ELF-1 (cell line): ENCODE results near the gene SCNN1B.
A peak's percentile ranks its signal among the peaks of the same experiment; 100 is the strongest.

Source experiments
- DNase-seq: peaks from one replicate; pipeline ENCODE4 v3.0.0-alpha.2; 2016; ENCODE audit warnings: low read depth, low spot score

The SCNN1B gene

GRCh38 chr16:23320693-23321092 is 18.6 kb downstream of the SCNN1B start:
- no peak for DNase-seq

GRCh38 chr16:23321206-23321875 is 19.2 kb downstream of the SCNN1B start:
- no peak for DNase-seq

DNA sequence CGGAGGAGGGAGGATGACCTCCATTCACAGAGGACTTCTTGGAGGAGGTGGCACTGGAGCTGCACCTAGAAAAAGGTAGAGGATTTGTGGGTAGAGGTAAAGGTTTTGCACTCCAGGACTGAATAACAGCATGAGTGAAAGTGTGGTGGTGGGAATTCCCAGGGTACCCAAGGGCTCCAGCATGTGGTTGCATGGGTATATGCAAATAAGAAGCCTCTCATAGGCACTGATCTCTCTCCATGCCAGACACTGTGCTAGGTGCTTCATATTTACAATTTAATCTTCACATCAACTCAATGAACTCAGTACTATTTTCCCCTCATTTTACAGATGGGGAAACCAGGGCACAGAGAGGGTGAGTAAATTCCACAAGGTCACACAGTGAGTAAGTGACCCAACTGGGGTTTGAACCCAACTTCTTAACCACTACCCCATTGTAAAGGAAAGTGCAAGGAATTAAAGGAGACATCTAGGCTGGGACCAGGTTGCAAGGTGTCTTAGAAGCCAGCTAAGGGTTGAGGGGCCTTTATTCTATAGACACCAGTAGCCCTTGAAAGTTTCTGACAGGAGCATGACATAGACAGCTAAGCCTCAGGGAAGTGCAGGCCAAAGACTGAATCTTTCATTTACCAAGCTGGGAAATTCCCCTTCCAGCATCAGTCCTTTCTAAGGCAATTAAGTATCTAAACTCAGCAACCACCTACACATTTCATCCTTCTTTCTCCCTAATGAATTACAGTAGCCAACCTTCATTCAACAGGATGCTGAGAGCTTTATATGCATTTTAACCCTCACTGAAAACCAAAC is 21.3 kb downstream of the SCNN1B start:
- no peak for DNase-seq

GRCh38 chr16:23324727-23325126 is 22.6 kb downstream of the SCNN1B start:
- no peak for DNase-seq

DNA sequence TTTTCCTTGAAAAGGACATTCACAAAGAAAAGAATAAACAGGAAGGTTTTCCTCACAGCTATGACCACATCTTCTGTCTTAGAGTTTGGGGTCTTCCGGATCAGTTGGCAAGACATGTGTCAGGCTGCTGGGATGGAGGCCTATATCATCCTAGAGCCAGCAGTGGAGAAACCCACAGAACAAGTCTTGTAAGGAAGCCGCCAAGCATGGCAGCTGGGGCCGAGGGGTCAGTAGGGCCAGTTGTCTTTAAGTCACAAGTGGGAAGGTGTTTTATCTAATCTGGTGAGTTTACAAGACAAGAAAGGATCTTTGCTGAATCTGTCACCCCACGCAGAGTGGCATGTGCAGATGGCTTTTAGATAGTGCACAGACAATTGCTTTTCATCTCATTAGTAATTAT is 25.7 kb downstream of the SCNN1B start:
- no peak for DNase-seq

- no peak for DNase-seq
Measured at GRCh38 chr16:23330161-23330560, 28.1 kb downstream of the SCNN1B start.

DNA sequence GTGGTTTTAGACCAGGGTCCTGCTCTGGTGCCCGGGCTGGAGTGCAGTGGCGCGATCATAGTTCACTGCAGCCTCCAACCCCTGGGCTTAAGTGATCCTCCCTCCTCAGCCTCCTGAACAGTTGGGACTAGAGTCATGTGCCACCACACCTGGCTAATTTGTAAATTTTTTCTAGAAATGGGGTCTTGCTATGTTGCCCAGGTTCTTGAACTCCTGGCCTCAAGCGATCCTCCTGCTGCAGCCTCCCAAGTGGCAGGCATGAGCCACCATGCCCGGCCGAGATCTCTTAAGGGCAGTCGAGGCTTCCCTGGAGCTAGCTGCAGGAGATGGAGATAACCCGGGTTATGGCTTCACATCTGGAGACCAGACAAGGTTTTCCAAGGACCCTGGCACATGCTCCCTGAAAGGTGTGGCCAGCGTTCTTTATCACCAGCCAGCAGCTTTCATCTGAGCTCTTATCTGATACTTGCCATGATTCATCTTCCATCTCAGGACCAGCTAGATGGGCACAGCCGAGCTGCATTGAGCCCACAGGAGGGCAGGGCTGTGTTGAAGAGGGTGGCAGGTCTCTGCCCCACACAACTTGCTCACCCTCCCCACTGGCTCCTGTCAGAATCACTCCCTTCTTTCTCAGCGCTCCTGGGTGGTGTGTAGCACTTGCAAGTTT is 28.6 kb downstream of the SCNN1B start:
- DNase-seq: no peak

- no peak for DNase-seq
Measured at GRCh38 chr16:23333034-23333579, 31.0 kb downstream of the SCNN1B start.

DNA sequence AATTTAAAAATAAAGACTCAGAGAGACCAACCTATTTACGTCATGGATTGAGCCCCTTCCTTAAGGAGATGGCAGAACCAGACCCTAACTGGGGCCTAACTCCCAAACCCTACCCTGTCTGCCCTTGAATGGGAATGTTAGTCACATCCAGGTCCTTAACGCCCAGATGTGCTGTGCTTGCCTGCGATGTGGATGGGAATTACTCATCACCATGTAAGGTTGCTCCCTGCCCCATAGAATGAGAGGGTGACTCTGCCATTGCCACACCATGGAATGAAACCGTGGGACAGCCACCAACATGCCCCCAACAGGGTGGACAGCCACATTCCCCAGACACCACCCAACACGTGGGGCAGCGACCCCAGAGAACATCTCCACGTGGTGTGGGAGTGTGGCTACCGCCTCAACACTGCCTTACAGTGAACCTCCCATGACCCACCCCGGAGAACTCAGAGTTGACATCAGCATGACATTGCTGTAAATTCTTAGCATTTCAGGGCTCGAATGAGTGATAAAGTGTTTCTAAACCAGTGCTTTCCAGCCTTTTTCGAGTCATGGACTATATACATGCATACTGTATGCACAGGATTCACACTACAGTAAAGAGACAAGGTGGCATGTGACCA is 31.8 kb downstream of the SCNN1B start:
- DNase-seq: no peak

DNA sequence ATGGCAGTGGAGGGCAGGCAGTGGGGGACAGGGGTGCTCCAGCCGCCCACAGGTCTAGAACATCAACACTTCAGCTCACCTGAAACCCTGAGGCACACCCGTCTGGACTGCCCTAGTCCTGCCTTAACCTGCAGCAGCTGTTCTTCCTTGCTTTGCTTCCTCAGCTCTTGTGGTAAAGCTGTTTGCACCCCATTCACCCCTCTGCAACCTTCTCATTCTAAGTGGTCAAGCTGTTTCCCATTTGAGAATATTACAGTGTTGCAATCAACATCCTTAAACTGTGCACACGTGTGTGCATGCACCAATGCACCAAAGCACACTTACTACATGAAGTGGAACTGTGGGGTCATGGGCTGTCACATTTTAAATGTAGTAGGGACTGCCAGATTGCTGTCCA is 32.4 kb downstream of the SCNN1B start:
- DNase-seq: no peak

- no peak for DNase-seq
Measured at GRCh38 chr16:23334950-23335349, 32.8 kb downstream of the SCNN1B start.

- no peak for DNase-seq
Measured at GRCh38 chr16:23337836-23338550, 35.9 kb downstream of the SCNN1B start.

DNA sequence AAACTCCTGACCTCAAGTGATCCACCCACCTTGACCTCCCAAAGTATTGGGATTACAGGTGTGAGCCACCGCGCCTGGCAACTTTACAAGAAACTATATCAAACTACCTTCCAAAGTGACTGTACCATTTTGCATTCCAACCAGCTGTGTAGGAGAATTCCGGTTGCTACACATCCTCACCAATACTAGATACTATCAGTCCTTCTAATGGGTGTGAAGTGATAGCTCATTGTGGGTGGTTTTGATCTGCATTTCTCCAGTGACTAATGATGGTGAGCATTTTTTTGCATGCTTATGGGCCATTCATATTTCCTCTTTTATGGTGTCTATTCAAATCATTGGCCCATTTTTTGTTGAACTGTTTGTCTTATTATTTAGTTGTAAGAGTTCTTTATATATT is 37.7 kb downstream of the SCNN1B start:
- DNase-seq: no peak

DNA sequence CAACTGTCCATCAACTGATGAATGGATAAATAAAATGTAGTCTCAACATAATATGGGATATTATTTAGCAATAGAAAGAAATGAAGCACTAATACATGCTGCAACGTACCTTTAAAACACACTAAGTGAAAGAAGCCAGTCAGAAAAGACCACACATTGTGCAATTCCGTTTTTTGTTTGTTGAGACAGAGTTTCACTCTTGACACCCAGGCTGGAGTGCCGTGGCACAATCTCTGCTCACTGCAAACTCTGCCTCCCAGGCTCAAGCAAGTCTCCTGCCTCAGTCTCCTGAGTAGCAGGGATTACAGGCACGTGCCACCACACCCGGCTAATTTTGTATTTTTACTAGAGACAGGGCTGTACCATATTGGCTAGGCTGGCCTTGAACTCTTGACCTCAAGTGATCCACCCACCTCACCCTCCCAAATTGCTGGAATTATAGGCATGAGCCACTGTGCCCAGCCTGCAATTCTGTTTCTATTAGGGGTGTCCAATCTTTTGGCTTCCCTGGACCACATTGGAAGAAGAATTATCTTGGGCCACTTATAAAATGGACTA is 40.1 kb downstream of the SCNN1B start:
- DNase-seq: no peak

GRCh38 chr16:23343643-23344612 is 41.8 kb downstream of the SCNN1B start:
- DNase-seq: peak; percentile 26

DNA sequence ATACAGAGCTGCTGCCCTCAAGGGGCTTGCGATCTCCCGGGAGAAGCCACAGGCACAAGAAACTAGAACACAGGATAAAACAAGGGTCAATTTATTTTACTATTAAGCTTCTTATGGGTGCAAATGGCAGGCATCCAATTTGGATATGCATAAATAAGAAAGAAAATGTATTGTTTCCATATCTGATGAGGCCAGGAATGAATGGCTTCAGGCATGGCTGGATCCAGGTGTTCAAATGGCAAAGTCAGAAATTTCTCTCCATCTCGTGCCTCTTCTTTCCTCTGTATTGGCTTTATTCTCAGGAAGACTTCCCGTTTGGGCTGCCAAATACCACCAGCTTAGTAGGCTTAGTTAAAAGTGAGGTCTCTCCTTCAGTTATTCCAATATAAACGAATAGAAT is 43.1 kb downstream of the SCNN1B start:
- no peak for DNase-seq

GRCh38 chr16:23348579-23349469 is 46.7 kb downstream of the SCNN1B start:
- peak; percentile 42 for DNase-seq

DNA sequence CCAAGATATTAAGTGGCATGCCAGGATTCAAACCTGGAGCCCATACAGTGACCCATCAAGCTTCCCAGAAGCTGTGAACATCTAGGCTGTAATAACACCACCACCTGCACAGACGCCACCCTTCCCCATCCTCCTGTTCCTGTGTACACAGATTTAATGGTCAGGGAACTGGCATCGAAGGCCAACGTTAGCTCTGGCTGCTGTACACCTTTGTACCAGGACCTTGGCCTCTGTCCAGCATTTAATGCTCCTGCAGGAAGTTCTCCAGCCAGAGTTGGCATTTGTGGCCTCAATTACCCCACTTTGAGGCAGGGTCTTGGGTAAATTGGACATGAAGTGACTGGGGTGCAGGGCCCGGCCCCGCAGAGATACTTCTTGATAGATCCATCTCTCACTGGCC is 49.3 kb downstream of the SCNN1B start:
- DNase-seq: no peak

- no peak for DNase-seq
Measured at GRCh38 chr16:23353440-23353839, 51.3 kb downstream of the SCNN1B start.
